K562 (cell line): ENCODE measurements around the gene NUSAP1. TPM values are rescaled to one million over a fixed set of nuclear protein-coding genes. Genes with fewer than 3 reads are reported as not detected.

ENCODE experiments used
- CUX1 ChIP-seq: fragments of 200-800 bp; sonication (Bioruptor generic); IDR thresholded peaks from 2 replicates; pipeline ENCODE4 v1.6.1; 2016; ENCODE audit warnings: missing genetic modification characterization, missing compliant biosample characterization
- ETS1 ChIP-seq: conservative IDR thresholded peaks from 2 replicates; pipeline ENCODE4 v1.6.1; 2011; ENCODE audit warnings: low read depth, mild to moderate bottlenecking, low read length; ENCODE audit not compliant: control insufficient read depth
- GATAD2A ChIP-seq: fragments of 450-650 bp; IDR thresholded peaks from 2 replicates; pipeline ENCODE4 v1.6.1; 2017
- HES1 ChIP-seq: fragments of 450-650 bp; IDR thresholded peaks from 2 replicates; pipeline ENCODE4 v1.6.1; 2016; ENCODE audit warnings: low read depth, mild to moderate bottlenecking, moderate library complexity
- HMGXB4 ChIP-seq: sonication (generic); formaldehyde crosslinking; IDR thresholded peaks from 2 replicates; pipeline ENCODE4 v1.8.1; 2023; ENCODE audit warnings: mild to moderate bottlenecking, missing genetic modification reagents
- HNRNPH1 ChIP-seq: fragments of 200-400 bp; formaldehyde crosslinking; optimal IDR thresholded peaks from 2 replicates; pipeline ENCODE3; 2017; ENCODE audit warnings: low read depth, mild to moderate bottlenecking, low read length, moderate library complexity
- MAFG ChIP-seq: fragments of 450-650 bp; conservative IDR thresholded peaks from 2 replicates; pipeline ENCODE4 v1.6.1; 2016; ENCODE audit warnings: missing genetic modification characterization, missing compliant biosample characterization
- NFE2L1 ChIP-seq: fragments of 450-650 bp; IDR thresholded peaks from 2 replicates; pipeline ENCODE4 v1.6.1; 2016; ENCODE audit warnings: missing genetic modification characterization, low read depth, mild to moderate bottlenecking, missing compliant biosample characterization, moderate library complexity, borderline replicate concordance
- POLR2A ChIP-seq: fragments of 450-650 bp; conservative IDR thresholded peaks from 2 replicates; pipeline ENCODE4 v1.6.1; 2016
- RBM39 ChIP-seq: fragments of 200-400 bp; formaldehyde crosslinking; optimal IDR thresholded peaks from 2 replicates; pipeline ENCODE3; 2018; ENCODE audit warnings: low read depth, low read length
- RNF2 ChIP-seq: sonication (generic); IDR thresholded peaks from 2 replicates; pipeline ENCODE4 v1.6.1; 2016
- SMC3 ChIP-seq: conservative IDR thresholded peaks from 2 replicates; pipeline ENCODE4 v1.6.1; 2011; ENCODE audit warnings: low read depth, low read length, improper control_type of control experiment; ENCODE audit not compliant: insufficient read depth
- SOX6 ChIP-seq: fragments of 450-650 bp; IDR thresholded peaks from 2 replicates; pipeline ENCODE4 v1.6.1; 2014; ENCODE audit warnings: mild to moderate bottlenecking
- SREBF2 ChIP-seq: sonication (generic); formaldehyde crosslinking; IDR thresholded peaks from 2 replicates; pipeline ENCODE4 v1.4.0; 2020; ENCODE audit warnings: mild to moderate bottlenecking, missing genetic modification reagents
- TAF7 ChIP-seq: fragments of 450-650 bp; IDR thresholded peaks from 2 replicates; pipeline ENCODE4 v1.6.1; 2016; ENCODE audit warnings: missing genetic modification characterization, missing compliant biosample characterization
- UBTF ChIP-seq, 2 experiments: IDR thresholded peaks; 2 replicates each; pipeline ENCODE4 v1.6.1; 2012; ENCODE audit warnings: improper control_type of control experiment in 2 of 2, low read depth in 2 of 2, low read length in 2 of 2, borderline replicate concordance in 1 of 2
- polyA plus RNA-seq, 8 experiments: library from polyadenylated mRNA; depleted of rRNA in 4 of 8; stranded (reverse) in 5 of 8; unstranded in 3 of 8; fragments of >200 nt; fragmentation: Nextera tagmentation in 2 of 8; fragmentation: Illumina TruSeq in 1 of 8; extraction: Ambion mirVana in 2 of 8; extraction: Trizol in 1 of 8; gene quantifications; 2 replicates each; pipeline versions ENCODE4 v1.2.1 to v1.2.3, GENCODE V29; 2011 to 2014; ENCODE audit warnings: inconsistent platforms in 1 of 8, missing spikeins in 1 of 8
- total RNA-seq, 7 experiments: library from RNA; depleted of rRNA in 6 of 7; stranded (reverse); fragments of >200 nt in 6 of 7; fragmentation: Illumina TruSeq in 2 of 7; extraction: Trizol in 2 of 7; gene quantifications; 2 replicates each; pipeline versions ENCODE4 v1.2.1 to v1.2.3, GENCODE V29; 2011 to 2021; ENCODE audit warnings: low replicate concordance in 1 of 7

Gene NUSAP1
- total and polyA plus RNA-seq, 9 of the 15 experiments (the other 6 are each of a cell fraction or from before 2014, with no cell fraction given), result 119 to 266 (median 227) TPM

- no peak for TF ChIP-seq CUX1 (CRISPR knock-in tag)
- TF ChIP-seq SMC3, result no peak
- peak; percentile 98 for TF ChIP-seq POLR2A
- TF ChIP-seq SOX6, result peak; percentile 8
- no peak for TF ChIP-seq NFE2L1 (tag)
- peak; percentile 39; the same call in 1 of the 2 replicates for TF ChIP-seq MAFG (tag)
- no peak for TF ChIP-seq RBM39
- no peak; the same call in 1 of the 2 replicates for TF ChIP-seq HES1
- TF ChIP-seq RNF2, result peak; percentile 55; the same call in 1 of the 2 replicates
- peak; percentile 56; the same call in 1 of the 2 replicates for TF ChIP-seq GATAD2A
- TF ChIP-seq SREBF2 (CRISPR knock-in tag), result no peak
- 0 out of 2 replicates have a peak, but pooled peaks have one; percentile 26 for TF ChIP-seq HMGXB4 (CRISPR knock-in tag)
- TF ChIP-seq HNRNPH1, result no peak
- peak; percentile 93 for TF ChIP-seq TAF7 (tag)
- TF ChIP-seq UBTF (IDR thresholded peaks at IDR 0.05; ENCODE audit: borderline replicate concordance in 1 of 2, low read depth in 2 of 2, low read length in 2 of 2), result peak in 1 of 2 experiments; percentile 69; a peak in 2 of 4 replicates
- peak; percentile 72 for TF ChIP-seq ETS1
Observed at GRCh38 chr15:41332194-41333025, at the start of gene NUSAP1, which contains the start of gene OIP5 (continued).
